Hepatocyte (in vitro differentiated cells): Measurements from ENCODE around the gene IL1RAPL2. TPM values are rescaled to one million over a fixed set of nuclear protein-coding genes. Genes with fewer than 3 reads are reported as not detected.
"Not testable (repeated sequence)": the region's sequence is repeated elsewhere in the genome, so short reads cannot be mapped to it uniquely, and the experiment has no call there.

Experiments
- DNase-seq: peaks from one replicate; pipeline ENCODE4 v3.0.0-alpha.2; 2016; ENCODE audit warnings: low spot score
- H2AFZ ChIP-seq: fragments of 200-600 bp; sonication (generic); 2 replicates; pipeline ENCODE4 v1.6.0; 2016; ENCODE audit warnings: antibody characterized with exemption, mild to moderate bottlenecking
- H3K27ac ChIP-seq: fragments of 200-600 bp; sonication (generic); 2 replicates; pipeline ENCODE4 v1.5.1; 2016; ENCODE audit warnings: mild to moderate bottlenecking
- H3K27me3 ChIP-seq: fragments of 200-600 bp; sonication (generic); 2 replicates; pipeline ENCODE4 v1.6.1; 2016
- H3K36me3 ChIP-seq: fragments of 200-600 bp; sonication (generic); replicated peaks from 2 replicates; pipeline ENCODE4 v1.5.1; 2016; ENCODE audit warnings: low read depth; ENCODE audit not compliant: insufficient read depth
- H3K4me1 ChIP-seq: fragments of 200-600 bp; sonication (generic); 2 replicates; pipeline ENCODE4 v1.5.1; 2016; ENCODE audit warnings: mild to moderate bottlenecking, moderate library complexity; ENCODE audit not compliant: insufficient read depth
- H3K4me2 ChIP-seq: fragments of 200-600 bp; sonication (generic); 2 replicates; pipeline ENCODE4 v1.6.0; 2016
- H3K4me3 ChIP-seq: fragments of 200-600 bp; sonication (generic); 2 replicates; pipeline ENCODE4 v1.5.1; 2016; ENCODE audit warnings: mild to moderate bottlenecking
- H3K79me2 ChIP-seq: fragments of 200-600 bp; sonication (generic); 2 replicates; pipeline ENCODE4 v1.6.0; 2017; ENCODE audit warnings: mild to moderate bottlenecking
- H3K9me2 ChIP-seq: fragments of 200-600 bp; sonication (generic); replicated peaks from 2 replicates; pipeline ENCODE4 v1.6.0; 2017; ENCODE audit warnings: mild to moderate bottlenecking; ENCODE audit not compliant: insufficient read depth
- H3K9me3 ChIP-seq: fragments of 200-600 bp; sonication (generic); 2 replicates; pipeline ENCODE4 v1.5.1; 2016; ENCODE audit warnings: low read depth, mild to moderate bottlenecking
- H4K20me1 ChIP-seq: fragments of 200-600 bp; sonication (generic); 2 replicates; pipeline ENCODE4 v1.6.0; 2016; ENCODE audit warnings: mild to moderate bottlenecking; ENCODE audit not compliant: insufficient read depth, poor library complexity, severe bottlenecking
- CTCF ChIP-seq: fragments of 200-600 bp; sonication (generic); IDR thresholded peaks from 2 replicates; pipeline ENCODE4 v1.5.1; 2016; ENCODE audit warnings: antibody characterized with exemption, mild to moderate bottlenecking; ENCODE audit not compliant: poor library complexity
- EZH2 ChIP-seq: fragments of 200-600 bp; sonication (generic); IDR thresholded peaks from 2 replicates; pipeline ENCODE4 v1.6.1; 2016; ENCODE audit warnings: antibody characterized with exemption, mild to moderate bottlenecking, borderline replicate concordance
- EZH2phosphoT487 ChIP-seq: fragments of 200-600 bp; sonication (generic); IDR thresholded peaks from one replicate; pipeline ENCODE4 v1.6.1; 2018; ENCODE audit warnings: antibody characterized with exemption, mild to moderate bottlenecking, low read depth, moderate library complexity; ENCODE audit not compliant: unreplicated experiment, severe bottlenecking
- WGBS: methylation state at CpG from one replicate; pipeline ENCODE4 v1.1.6; 2016; ENCODE audit warnings: low lambda C conversion rate; ENCODE audit errors: missing lambda C conversion rate; 5-methylcytosine and 5-hydroxymethylcytosine counted together
- polyA plus RNA-seq: library from polyadenylated mRNA; unstranded; fragments of >200 nt; fragmentation: Nextera tagmentation; extraction: Ambion mirVana; gene quantifications from 2 replicates; pipeline ENCODE4 v1.2.1, GENCODE V29; 2016
- total RNA-seq: library from RNA; depleted of rRNA; stranded (reverse); fragments of >200 nt; gene quantifications from 2 replicates; pipeline ENCODE4 v1.2.3, GENCODE V29; 2014

The IL1RAPL2 gene
- total and polyA plus RNA-seq, 2 experiments from 2014 or later: 0.40 TPM; not detected in 1

GRCh38 chrX:104539081-104539480 lies 26.9 kb upstream of the IL1RAPL2 start:
- Histone ChIP-seq H3K27me3 (no peaks in the 10 kb centered on the region), H3K36me3 (no peaks in the 10 kb centered on the region), H3K4me1 (no peaks in the 10 kb centered on the region), H3K9me2 (no peaks in the 10 kb centered on the region), H3K4me2 (no peak overlapping the region), H3K27ac (no peak overlapping the region), H2AFZ (no peak overlapping the region), H3K79me2 (no peaks in the 10 kb centered on the region), H3K9me3 (no peaks in the 10 kb centered on the region), H3K4me3 (no peak overlapping the region), H4K20me1 (no peaks in the 10 kb centered on the region)
- 82% methylated on average over 2 of the region's 2 CpGs for WGBS
- no peak for DNase-seq
- no peak for TF ChIP-seq CTCF

DNA sequence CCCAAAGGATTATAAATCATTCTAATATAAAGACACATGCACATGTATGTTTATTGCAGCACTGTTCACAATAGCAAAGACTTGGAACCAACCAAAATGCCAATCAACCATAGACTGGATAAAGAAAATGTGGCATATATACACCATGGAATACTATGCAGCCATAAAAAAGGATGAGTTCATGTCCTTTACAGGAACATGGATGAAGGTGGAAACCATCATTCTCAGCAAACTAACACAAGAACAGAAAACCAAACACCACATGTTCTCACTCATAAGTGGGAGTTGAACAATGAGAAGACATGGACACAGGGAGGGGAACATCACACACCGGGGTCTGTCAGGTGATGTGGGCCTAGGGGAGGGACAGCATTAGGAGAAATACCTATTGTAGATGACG lies 23.6 kb upstream of the IL1RAPL2 start:
- not testable (repeated sequence) for H2AFZ ChIP-seq

GRCh38 chrX:104564335-104564734 lies 1.7 kb upstream of the IL1RAPL2 start:
- Histone ChIP-seq H3K79me2 (no peaks in the 10 kb centered on the region), H3K4me1 (no peaks in the 10 kb centered on the region), H3K27ac (no peak overlapping the region), H3K36me3 (no peaks in the 10 kb centered on the region), H3K27me3 (peaks cover 24% of the 10 kb centered on the region), H3K9me2 (no peaks in the 10 kb centered on the region), H4K20me1 (no peaks in the 10 kb centered on the region), H3K4me3 (no peak overlapping the region), H3K9me3 (no peaks in the 10 kb centered on the region), H2AFZ (no peak overlapping the region), H3K4me2 (no peak overlapping the region)
- TF ChIP-seq CTCF (no peak), EZH2 (no peak), EZH2phosphoT487 (no peak)
- DNase-seq: no peak
- 92% methylated on average over 9 of the region's 9 CpGs for WGBS

More for the DNA sequence above, 23.6 kb upstream of the IL1RAPL2 start:
- not testable (repeated sequence) for H3K27me3 ChIP-seq, DNase-seq, H4K20me1 ChIP-seq, H3K4me3 ChIP-seq, H3K4me1 ChIP-seq, H3K79me2 ChIP-seq, H3K9me3 ChIP-seq, H3K4me2 ChIP-seq, H3K36me3 ChIP-seq, H3K9me2 ChIP-seq, H3K27ac ChIP-seq
- 36% methylated on average over 2 of the region's 2 CpGs for WGBS

GRCh38 chrX:104564921-104565703 lies 887 bp upstream of the IL1RAPL2 start:
- Histone ChIP-seq H2AFZ (no peak overlapping the region), H3K79me2 (no peaks in the 10 kb centered on the region), H3K4me2 (no peak overlapping the region), H3K27me3 (peaks cover 24% of the 10 kb centered on the region), H4K20me1 (no peaks in the 10 kb centered on the region), H3K36me3 (no peaks in the 10 kb centered on the region), H3K9me2 (no peaks in the 10 kb centered on the region), H3K27ac (no peak overlapping the region), H3K9me3 (no peaks in the 10 kb centered on the region), H3K4me3 (no peak overlapping the region), H3K4me1 (no peaks in the 10 kb centered on the region)
- TF ChIP-seq CTCF: no peak
- no peak for TF ChIP-seq EZH2
- TF ChIP-seq EZH2phosphoT487: no peak
- 88% methylated on average over 39 of the region's 39 CpGs for WGBS
- no peak for DNase-seq
